GM12875 (cell line): ENCODE measurements around the gene VPS50.

Source experiments
- H3K4me3 ChIP-seq: one replicate; pipeline ENCODE4 v1.5.1; 2011; ENCODE audit warnings: low read depth, low read length, control low read depth
- TF ChIP-seq, protein P1 (sequence below): IDR thresholded peaks from 2 replicates; pipeline ENCODE4 v1.5.1; 2011; ENCODE audit warnings: low read depth, mild to moderate bottlenecking, control low read depth, inconsistent platforms, low read length, moderate library complexity, borderline replicate concordance; ENCODE audit not compliant: insufficient read depth

VPS50 gene

GRCh38 chr7:93374345-93374940, 142.3 kb downstream of the VPS50 start:
- TF ChIP-seq, protein P1, sequence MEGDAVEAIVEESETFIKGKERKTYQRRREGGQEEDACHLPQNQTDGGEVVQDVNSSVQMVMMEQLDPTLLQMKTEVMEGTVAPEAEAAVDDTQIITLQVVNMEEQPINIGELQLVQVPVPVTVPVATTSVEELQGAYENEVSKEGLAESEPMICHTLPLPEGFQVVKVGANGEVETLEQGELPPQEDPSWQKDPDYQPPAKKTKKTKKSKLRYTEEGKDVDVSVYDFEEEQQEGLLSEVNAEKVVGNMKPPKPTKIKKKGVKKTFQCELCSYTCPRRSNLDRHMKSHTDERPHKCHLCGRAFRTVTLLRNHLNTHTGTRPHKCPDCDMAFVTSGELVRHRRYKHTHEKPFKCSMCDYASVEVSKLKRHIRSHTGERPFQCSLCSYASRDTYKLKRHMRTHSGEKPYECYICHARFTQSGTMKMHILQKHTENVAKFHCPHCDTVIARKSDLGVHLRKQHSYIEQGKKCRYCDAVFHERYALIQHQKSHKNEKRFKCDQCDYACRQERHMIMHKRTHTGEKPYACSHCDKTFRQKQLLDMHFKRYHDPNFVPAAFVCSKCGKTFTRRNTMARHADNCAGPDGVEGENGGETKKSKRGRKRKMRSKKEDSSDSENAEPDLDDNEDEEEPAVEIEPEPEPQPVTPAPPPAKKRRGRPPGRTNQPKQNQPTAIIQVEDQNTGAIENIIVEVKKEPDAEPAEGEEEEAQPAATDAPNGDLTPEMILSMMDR = peak; percentile 76
- no peak overlapping the region for H3K4me3 ChIP-seq

DNA sequence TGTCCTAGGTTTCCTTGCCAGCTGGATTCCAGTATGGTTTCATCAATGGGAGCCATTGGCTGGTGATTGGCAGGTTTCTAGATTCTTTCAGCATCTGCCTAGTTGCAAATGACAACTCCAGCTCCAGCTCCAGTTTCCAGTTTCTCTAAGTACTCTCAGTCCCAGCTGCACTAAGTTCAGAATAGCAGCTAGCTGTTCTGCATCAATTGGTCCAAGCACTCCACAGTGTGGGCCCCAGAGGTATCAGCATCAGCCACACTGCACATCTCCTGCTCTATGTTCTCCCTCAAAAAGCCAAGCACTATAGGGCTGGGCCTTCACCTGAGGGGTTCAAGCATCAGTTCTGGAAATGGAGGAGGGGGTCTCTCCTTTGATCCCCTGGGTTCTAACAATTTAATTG, 143.4 kb downstream of the VPS50 start:
- TF ChIP-seq, protein P1 = 0 out of 2 replicates have a peak, but pooled peaks have one; percentile 8
- H3K4me3 ChIP-seq = no peak overlapping the region

- TF ChIP-seq, protein P1 = no peak
- no peak overlapping the region for H3K4me3 ChIP-seq
Measured at GRCh38 chr7:93378131-93378760, 146.1 kb downstream of the VPS50 start.

GRCh38 chr7:93382362-93382761, 150.2 kb downstream of the VPS50 start:
- H3K4me3 ChIP-seq = no peak overlapping the region
- TF ChIP-seq, protein P1 = no peak

DNA sequence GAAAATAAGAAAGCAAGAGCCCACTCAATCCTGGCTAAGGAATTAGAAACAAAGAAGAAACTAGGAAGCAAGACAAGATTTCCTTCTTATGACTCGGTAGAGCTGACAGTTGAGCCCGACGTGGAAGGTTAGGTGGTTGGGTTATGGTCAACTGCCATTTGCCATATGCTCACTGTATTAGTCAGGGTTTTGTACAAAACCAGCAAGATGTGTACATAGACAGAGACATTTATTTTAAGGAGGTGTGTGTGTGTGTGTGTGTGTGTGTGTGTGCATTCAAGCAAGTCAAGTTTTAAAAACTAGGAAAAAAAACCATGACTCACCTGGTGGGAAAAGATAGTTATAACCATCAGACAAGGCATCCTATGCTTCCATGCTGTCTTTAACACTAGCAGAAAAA, 158.5 kb downstream of the VPS50 start:
- no peak overlapping the region for H3K4me3 ChIP-seq
- TF ChIP-seq, protein P1 = no peak

DNA sequence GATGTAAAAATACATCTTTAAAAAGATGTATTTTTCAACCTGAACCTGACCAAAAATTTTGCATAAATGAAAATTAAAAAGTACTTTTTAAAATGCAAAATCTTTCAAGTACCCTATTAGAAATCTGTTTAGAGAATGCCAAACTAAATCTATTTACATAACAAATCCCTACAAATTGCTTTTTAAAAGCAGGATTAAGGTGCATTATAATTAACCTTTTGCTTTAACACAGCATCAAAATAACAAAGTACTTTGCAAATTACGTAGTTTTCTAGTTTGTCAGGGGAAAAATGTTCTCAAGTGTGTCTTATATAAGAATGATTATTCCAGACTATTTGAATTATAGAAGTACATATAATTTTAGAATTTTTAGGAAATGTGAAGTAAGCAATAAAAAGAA, 160.8 kb downstream of the VPS50 start:
- TF ChIP-seq, protein P1 = no peak

GRCh38 chr7:93399642-93400041, 167.5 kb downstream of the VPS50 start:
- TF ChIP-seq, protein P1 = no peak
- H3K4me3 ChIP-seq = no peak overlapping the region

More for the DNA sequence above, 160.8 kb downstream of the VPS50 start:
- no peak overlapping the region for H3K4me3 ChIP-seq
